Neutrophil (primary cell): ENCODE measurements around the gene C10orf88.

Experiments used
- H3K27ac ChIP-seq: fragments of 200-600 bp; sonication (generic); 2 replicates; pipeline ENCODE4 v1.5.1; 2016; ENCODE audit warnings: mild to moderate bottlenecking, moderate library complexity
- H3K27me3 ChIP-seq: fragments of 200-600 bp; sonication (generic); 2 replicates; pipeline ENCODE4 v1.6.0; 2016; ENCODE audit warnings: mild to moderate bottlenecking
- H3K36me3 ChIP-seq: fragments of 200-600 bp; sonication (generic); 2 replicates; pipeline ENCODE4 v1.5.1; 2017
- H3K4me1 ChIP-seq, 2 experiments: fragments of 200-600 bp in 1 of 2; sonication (generic) in 1 of 2; 1 replicate in 1 of 2; 2 replicates in 1 of 2; pipeline versions ENCODE4 v1.5.1 to v1.6.1; 2013 to 2016; ENCODE audit warnings: low read depth in 1 of 2, low read length in 1 of 2, mild to moderate bottlenecking in 1 of 2, moderate library complexity in 1 of 2; ENCODE audit not compliant: control insufficient read depth in 1 of 2, insufficient read depth in 1 of 2
- H3K4me3 ChIP-seq, 2 experiments: fragments of 200-600 bp in 1 of 2; sonication (generic) in 1 of 2; 1 replicate in 1 of 2; 2 replicates in 1 of 2; pipeline ENCODE4 v1.5.1; 2013 to 2016; ENCODE audit warnings: low read depth in 1 of 2, low read length in 1 of 2, mild to moderate bottlenecking in 1 of 2, moderate library complexity in 1 of 2
- H3K9me3 ChIP-seq: fragments of 200-600 bp; sonication (generic); 2 replicates; pipeline ENCODE4 v1.5.1; 2016
- CTCF ChIP-seq: fragments of 200-600 bp; sonication (generic); IDR thresholded peaks from 2 replicates; pipeline ENCODE4 v1.5.1; 2016; ENCODE audit warnings: antibody characterized with exemption

Gene C10orf88

GRCh38 chr10:122953902-122954730 lies at the start of gene C10orf88:
TSS of gene C10orf88 (minus strand) at chr10:122954227. CDS start at chr10:122954178, 49 bp downstream.
- H3K4me1 ChIP-seq, result peaks cover 10 to 21% of the 10 kb centered on the region in 2 experiments
- peak; percentile 13 for TF ChIP-seq CTCF
- peak within 1 kb of the TSS; percentile 76 to 83 for H3K4me3 ChIP-seq
- peaks cover 42% of the 10 kb centered on the region for H3K27me3 ChIP-seq
- no peaks in the 10 kb centered on the region for H3K9me3 ChIP-seq
- peak within 1 kb of the TSS; percentile 75 for H3K27ac ChIP-seq
- peaks cover 4% of the 10 kb centered on the region for H3K36me3 ChIP-seq

GRCh38 chr10:123001370-123001769 lies 47.3 kb upstream of the C10orf88 start:
- H3K36me3 ChIP-seq, result peaks cover 29% of the 10 kb centered on the region
- H3K9me3 ChIP-seq, result no peaks in the 10 kb centered on the region
- no peak overlapping the region for H3K4me3 ChIP-seq
- H3K4me1 ChIP-seq, result no peaks in the 10 kb centered on the region
- TF ChIP-seq CTCF, result no peak
- no peak overlapping the region for H3K27ac ChIP-seq
- no peaks in the 10 kb centered on the region for H3K27me3 ChIP-seq

- no peak overlapping the region for H3K27ac ChIP-seq
- H3K9me3 ChIP-seq, result no peaks in the 10 kb centered on the region
- no peaks in the 10 kb centered on the region for H3K27me3 ChIP-seq
- H3K4me3 ChIP-seq, result no peak overlapping the region
- TF ChIP-seq CTCF, result no peak
- H3K4me1 ChIP-seq, result no peaks in the 10 kb centered on the region
- peaks cover 32% of the 10 kb centered on the region for H3K36me3 ChIP-seq
Measured at GRCh38 chr10:123000155-123000554, 46.1 kb upstream of the C10orf88 start.

GRCh38 chr10:122999347-122999746 lies 45.3 kb upstream of the C10orf88 start:
- H3K27ac ChIP-seq, result no peak overlapping the region
- TF ChIP-seq CTCF, result no peak
- peaks cover 40% of the 10 kb centered on the region for H3K36me3 ChIP-seq

GRCh38 chr10:122998934-122999333 lies 44.9 kb upstream of the C10orf88 start:
- Histone ChIP-seq H3K36me3 (peaks cover 44% of the 10 kb centered on the region), H3K27me3 (no peaks in the 10 kb centered on the region), H3K4me3 (no peak overlapping the region), H3K27ac (no peak overlapping the region), H3K9me3 (no peaks in the 10 kb centered on the region), H3K4me1 (no peaks in the 10 kb centered on the region)
- no peak for TF ChIP-seq CTCF

More at GRCh38 chr10:122999347-122999746, 45.3 kb upstream of the C10orf88 start:
- H3K27me3 ChIP-seq, result no peaks in the 10 kb centered on the region
- H3K9me3 ChIP-seq, result no peaks in the 10 kb centered on the region
- H3K4me3 ChIP-seq, result no peak overlapping the region
- no peaks in the 10 kb centered on the region for H3K4me1 ChIP-seq
